Mammary epithelial cell (primary cell): ENCODE results near the gene AP3S2.

Experiments used
- EZH2 ChIP-seq: IDR thresholded peaks from 2 replicates; pipeline ENCODE4 v1.6.1; 2012; ENCODE audit warnings: low read length, inconsistent platforms, borderline replicate concordance
- TF ChIP-seq, protein P1 (sequence below), 2 donors: IDR thresholded peaks in 1 of 2; conservative IDR thresholded peaks in 1 of 2; 2 replicates each; pipeline ENCODE4 v1.5.1; 2011 to 2012; ENCODE audit warnings: inconsistent platforms in 2 of 2, low read length in 2 of 2, mild to moderate bottlenecking in 2 of 2, control low read depth in 1 of 2, low read depth in 1 of 2; ENCODE audit not compliant: insufficient read depth in 1 of 2; ENCODE audit errors: extremely low read depth in 1 of 2

- TF ChIP-seq, protein P1, sequence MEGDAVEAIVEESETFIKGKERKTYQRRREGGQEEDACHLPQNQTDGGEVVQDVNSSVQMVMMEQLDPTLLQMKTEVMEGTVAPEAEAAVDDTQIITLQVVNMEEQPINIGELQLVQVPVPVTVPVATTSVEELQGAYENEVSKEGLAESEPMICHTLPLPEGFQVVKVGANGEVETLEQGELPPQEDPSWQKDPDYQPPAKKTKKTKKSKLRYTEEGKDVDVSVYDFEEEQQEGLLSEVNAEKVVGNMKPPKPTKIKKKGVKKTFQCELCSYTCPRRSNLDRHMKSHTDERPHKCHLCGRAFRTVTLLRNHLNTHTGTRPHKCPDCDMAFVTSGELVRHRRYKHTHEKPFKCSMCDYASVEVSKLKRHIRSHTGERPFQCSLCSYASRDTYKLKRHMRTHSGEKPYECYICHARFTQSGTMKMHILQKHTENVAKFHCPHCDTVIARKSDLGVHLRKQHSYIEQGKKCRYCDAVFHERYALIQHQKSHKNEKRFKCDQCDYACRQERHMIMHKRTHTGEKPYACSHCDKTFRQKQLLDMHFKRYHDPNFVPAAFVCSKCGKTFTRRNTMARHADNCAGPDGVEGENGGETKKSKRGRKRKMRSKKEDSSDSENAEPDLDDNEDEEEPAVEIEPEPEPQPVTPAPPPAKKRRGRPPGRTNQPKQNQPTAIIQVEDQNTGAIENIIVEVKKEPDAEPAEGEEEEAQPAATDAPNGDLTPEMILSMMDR (conservative IDR thresholded peaks at IDR 0.05 in 1 of 2, IDR thresholded peaks at IDR 0.05 in 1 of 2; ENCODE audit: extremely low read depth in 1 of 2, insufficient read depth in 1 of 2, low read depth in 1 of 2, low read length in 2 of 2), result no peak
- no peak for TF ChIP-seq EZH2
Measured at GRCh38 chr15:89876396-89877082, 17.3 kb downstream of the AP3S2 start.
